ES-I3 (cell line): Measurements from ENCODE around the gene S100A3.
"Not testable (repeated sequence)": the region's sequence is repeated elsewhere in the genome, so short reads cannot be mapped to it uniquely, and the experiment has no call there.

ENCODE experiments used
- H3K36me3 ChIP-seq: 2 replicates; pipeline ENCODE4 v1.6.1; 2013; ENCODE audit warnings: mild to moderate bottlenecking, low read length, control low read depth, moderate library complexity; ENCODE audit not compliant: insufficient read depth
- H3K4me1 ChIP-seq: 2 replicates; pipeline ENCODE4 v1.6.1; 2013; ENCODE audit warnings: mild to moderate bottlenecking, control low read depth, low read length; ENCODE audit not compliant: insufficient read depth
- H3K9ac ChIP-seq: 2 replicates; pipeline ENCODE4 v1.6.1; 2013; ENCODE audit warnings: low read depth, mild to moderate bottlenecking, low read length, moderate library complexity
- H3K9me3 ChIP-seq: 2 replicates; pipeline ENCODE4 v1.6.1; 2013; ENCODE audit warnings: mild to moderate bottlenecking, low read length, moderate library complexity; ENCODE audit not compliant: control insufficient read depth, insufficient read depth

Gene S100A3

GRCh38 chr1:153563991-153564390, 14.9 kb upstream of the S100A3 start:
- H3K4me1 ChIP-seq: peaks cover 27% of the 10 kb centered on the region
- H3K9me3 ChIP-seq: no peaks in the 10 kb centered on the region

GRCh38 chr1:153563483-153563901, 14.4 kb upstream of the S100A3 start:
- Histone ChIP-seq H3K9me3 (no peaks in the 10 kb centered on the region), H3K36me3 (no peaks in the 10 kb centered on the region), H3K4me1 (peaks cover 27% of the 10 kb centered on the region), H3K9ac (no peak overlapping the region)

More at GRCh38 chr1:153563991-153564390, 14.9 kb upstream of the S100A3 start:
- H3K36me3 ChIP-seq: no peaks in the 10 kb centered on the region
- H3K9ac ChIP-seq: no peak overlapping the region

GRCh38 chr1:153562021-153562420, 13.0 kb upstream of the S100A3 start:
- not testable (repeated sequence) for H3K9ac ChIP-seq, H3K36me3 ChIP-seq, H3K9me3 ChIP-seq
- H3K4me1 ChIP-seq: peaks cover 15% of the 10 kb centered on the region

GRCh38 chr1:153561466-153561985, 12.5 kb upstream of the S100A3 start:
- Histone ChIP-seq H3K9ac (no peak overlapping the region), H3K36me3 (no peaks in the 10 kb centered on the region), H3K4me1 (peaks cover 11% of the 10 kb centered on the region), H3K9me3 (no peaks in the 10 kb centered on the region)

GRCh38 chr1:153560771-153561465, 11.9 kb upstream of the S100A3 start:
- Histone ChIP-seq H3K9ac (no peak overlapping the region), H3K9me3 (no peaks in the 10 kb centered on the region), H3K4me1 (peaks cover 8% of the 10 kb centered on the region), H3K36me3 (no peaks in the 10 kb centered on the region)

- Histone ChIP-seq H3K9ac (no peak overlapping the region), H3K9me3 (no peaks in the 10 kb centered on the region), H3K36me3 (no peaks in the 10 kb centered on the region), H3K4me1 (peaks cover 1% of the 10 kb centered on the region)
These were observed 11.2 kb upstream of the S100A3 start for GRCh38 chr1:153560241-153560640.

GRCh38 chr1:153557877-153558276, 8.8 kb upstream of the S100A3 start:
- Histone ChIP-seq H3K9ac (no peak overlapping the region), H3K36me3 (no peaks in the 10 kb centered on the region), H3K4me1 (peaks cover 9% of the 10 kb centered on the region; the same call in 1 of the 2 replicates), H3K9me3 (no peaks in the 10 kb centered on the region)

- Histone ChIP-seq H3K4me1 (peaks cover 9% of the 10 kb centered on the region; the same call in 1 of the 2 replicates), H3K9me3 (no peaks in the 10 kb centered on the region), H3K9ac (no peak overlapping the region), H3K36me3 (no peaks in the 10 kb centered on the region)
These were observed 7.3 kb upstream of the S100A3 start for GRCh38 chr1:153556348-153556747.

GRCh38 chr1:153553830-153554541, 4.9 kb upstream of the S100A3 start:
- Histone ChIP-seq H3K9ac (no peak overlapping the region), H3K36me3 (no peaks in the 10 kb centered on the region), H3K4me1 (peaks cover 31% of the 10 kb centered on the region), H3K9me3 (no peaks in the 10 kb centered on the region)

- H3K9me3 ChIP-seq: no peaks in the 10 kb centered on the region
- no peak overlapping the region for H3K9ac ChIP-seq
- H3K4me1 ChIP-seq: peaks cover 38% of the 10 kb centered on the region
- no peaks in the 10 kb centered on the region for H3K36me3 ChIP-seq
These were observed 4.0 kb upstream of the S100A3 start for GRCh38 chr1:153553096-153553495.

GRCh38 chr1:153552335-153552734, 3.3 kb upstream of the S100A3 start:
- no peak overlapping the region for H3K9ac ChIP-seq
- H3K36me3 ChIP-seq: no peaks in the 10 kb centered on the region
- H3K4me1 ChIP-seq: peaks cover 43% of the 10 kb centered on the region
- no peaks in the 10 kb centered on the region for H3K9me3 ChIP-seq

- Histone ChIP-seq H3K4me1 (peaks cover 55% of the 10 kb centered on the region), H3K9me3 (no peaks in the 10 kb centered on the region), H3K36me3 (no peaks in the 10 kb centered on the region), H3K9ac (no peak overlapping the region)
These were observed 1.9 kb upstream of the S100A3 start for GRCh38 chr1:153550827-153551500.

GRCh38 chr1:153550398-153550758, 1.3 kb upstream of the S100A3 start:
- peaks cover 59% of the 10 kb centered on the region for H3K4me1 ChIP-seq
- no peaks in the 10 kb centered on the region for H3K36me3 ChIP-seq
- H3K9ac ChIP-seq: no peak overlapping the region
- H3K9me3 ChIP-seq: no peaks in the 10 kb centered on the region

GRCh38 chr1:153549741-153550397, 811 bp upstream of the S100A3 start:
- Histone ChIP-seq H3K36me3 (no peaks in the 10 kb centered on the region), H3K4me1 (peaks cover 62% of the 10 kb centered on the region), H3K9ac (no peak overlapping the region), H3K9me3 (no peaks in the 10 kb centered on the region)
